Measurements from ENCODE around the gene BMPER. TPM values are rescaled to one million over a fixed set of nuclear protein-coding genes. Genes with fewer than 3 reads are reported as not detected.

BMPER gene
- polyA plus RNA-seq, 1 of the 3 experiments (the other 2 are of a cell fraction): 20.0 TPM

DNA sequence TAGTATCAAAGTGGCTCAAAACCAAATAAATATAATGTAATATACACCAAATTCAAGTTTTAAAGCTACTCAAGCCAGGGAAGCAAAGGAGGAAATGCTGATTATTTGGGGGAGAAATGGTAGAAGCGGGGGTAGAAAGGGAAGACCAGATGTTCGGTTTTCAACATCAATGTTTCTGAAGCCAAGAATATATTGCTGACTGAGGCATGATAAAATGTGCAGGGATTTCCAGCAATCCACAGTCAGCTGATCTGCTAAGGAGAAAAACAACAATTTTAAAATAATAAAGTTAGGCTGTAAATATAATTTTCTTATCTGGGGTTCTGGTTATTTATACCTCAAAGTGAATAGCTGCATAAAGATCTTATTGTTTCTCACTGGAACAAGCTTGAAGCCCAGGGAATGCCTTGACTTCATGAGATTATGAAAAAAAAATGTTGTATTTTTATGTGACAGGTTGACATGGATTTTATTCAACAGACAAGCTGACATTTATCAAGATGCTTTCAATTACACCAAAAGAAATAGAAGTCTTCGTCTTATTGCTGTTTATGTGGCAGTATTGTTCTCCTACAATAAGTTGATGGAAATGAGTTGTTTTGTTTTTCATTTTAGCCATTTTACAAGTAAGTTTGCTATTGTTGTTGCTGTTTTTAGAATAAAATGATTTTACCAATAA, 28.6 kb upstream of the BMPER start:
- Histone ChIP-seq H4K20me1 (ENCODE audit: insufficient read depth) (no peaks in the 10 kb centered on the region), H3K36me3 (replicated peaks in 1 of 2; ENCODE audit: control insufficient read depth in 1 of 2, insufficient read depth in 2 of 2, low read length in 1 of 2) (no peaks in the 10 kb centered on the region), H3F3A (replicated peaks; ENCODE audit: insufficient read depth) (peaks cover 19% of the 10 kb centered on the region), H3K9me2 (no peaks in the 10 kb centered on the region), H3K4me1 (ENCODE audit: control insufficient read depth in 1 of 2, insufficient read depth in 2 of 2, low read depth in 1 of 2, low read length in 1 of 2) (peaks cover 0 to 26% of the 10 kb centered on the region in 2 experiments; a peak in 2 of 4 replicates), H3K27ac (ENCODE audit: low read depth in 2 of 2, low read length in 1 of 2) (no peak overlapping the region), H3K4me3 (ENCODE audit: low read depth in 2 of 2, low read length in 1 of 2) (no peak overlapping the region), H3K9ac (no peak overlapping the region), H3K79me2 (ENCODE audit: insufficient read depth) (no peaks in the 10 kb centered on the region), H3K27me3 (ENCODE audit: insufficient read depth) (no peaks in the 10 kb centered on the region), H3K4me2 (no peak overlapping the region), H3K9me3 (no peaks in the 10 kb centered on the region), H2AFZ (ENCODE audit: low read depth) (no peak overlapping the region)
- WGBS (ENCODE audit: low lambda C conversion rate): 84% methylated on average over 3 of the region's 3 CpGs
- TF ChIP-seq, protein P1, sequence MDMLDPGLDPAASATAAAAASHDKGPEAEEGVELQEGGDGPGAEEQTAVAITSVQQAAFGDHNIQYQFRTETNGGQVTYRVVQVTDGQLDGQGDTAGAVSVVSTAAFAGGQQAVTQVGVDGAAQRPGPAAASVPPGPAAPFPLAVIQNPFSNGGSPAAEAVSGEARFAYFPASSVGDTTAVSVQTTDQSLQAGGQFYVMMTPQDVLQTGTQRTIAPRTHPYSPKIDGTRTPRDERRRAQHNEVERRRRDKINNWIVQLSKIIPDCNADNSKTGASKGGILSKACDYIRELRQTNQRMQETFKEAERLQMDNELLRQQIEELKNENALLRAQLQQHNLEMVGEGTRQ (IDR thresholded peaks at IDR 0.05; ENCODE audit: borderline replicate concordance, low read depth, low read length): no peak
- TF ChIP-seq TCF12 (IDR thresholded peaks at IDR 0.05) (no peak), MEF2A (IDR thresholded peaks at IDR 0.05; ENCODE audit: borderline replicate concordance, low read depth) (no peak), SMC3 (IDR thresholded peaks at IDR 0.05; ENCODE audit: low read depth, low read length) (no peak), CHD2 (IDR thresholded peaks at IDR 0.05; ENCODE audit: low read length, partially characterized antibody) (no peak), YY1 (IDR thresholded peaks at IDR 0.05; ENCODE audit: low read depth) (no peak), FOXJ3 (CRISPR knock-in tag; IDR thresholded peaks at IDR 0.05) (no peak), FOSL2 (IDR thresholded peaks at IDR 0.05; ENCODE audit: borderline replicate concordance, low read depth) (no peak), EZH2phosphoT487 (IDR thresholded peaks at IDR 0.05; ENCODE audit: borderline replicate concordance, low read depth) (no peak), RFX5 (IDR thresholded peaks at IDR 0.05; ENCODE audit: low read length) (no peak), RCOR1 (IDR thresholded peaks at IDR 0.05; ENCODE audit: low read length) (no peak), ELF1 (IDR thresholded peaks at IDR 0.05) (no peak), RAD21 (IDR thresholded peaks at IDR 0.05; ENCODE audit: low read length) (no peak), JUND (IDR thresholded peaks at IDR 0.05) (no peak)
- TF ChIP-seq, protein P2, sequence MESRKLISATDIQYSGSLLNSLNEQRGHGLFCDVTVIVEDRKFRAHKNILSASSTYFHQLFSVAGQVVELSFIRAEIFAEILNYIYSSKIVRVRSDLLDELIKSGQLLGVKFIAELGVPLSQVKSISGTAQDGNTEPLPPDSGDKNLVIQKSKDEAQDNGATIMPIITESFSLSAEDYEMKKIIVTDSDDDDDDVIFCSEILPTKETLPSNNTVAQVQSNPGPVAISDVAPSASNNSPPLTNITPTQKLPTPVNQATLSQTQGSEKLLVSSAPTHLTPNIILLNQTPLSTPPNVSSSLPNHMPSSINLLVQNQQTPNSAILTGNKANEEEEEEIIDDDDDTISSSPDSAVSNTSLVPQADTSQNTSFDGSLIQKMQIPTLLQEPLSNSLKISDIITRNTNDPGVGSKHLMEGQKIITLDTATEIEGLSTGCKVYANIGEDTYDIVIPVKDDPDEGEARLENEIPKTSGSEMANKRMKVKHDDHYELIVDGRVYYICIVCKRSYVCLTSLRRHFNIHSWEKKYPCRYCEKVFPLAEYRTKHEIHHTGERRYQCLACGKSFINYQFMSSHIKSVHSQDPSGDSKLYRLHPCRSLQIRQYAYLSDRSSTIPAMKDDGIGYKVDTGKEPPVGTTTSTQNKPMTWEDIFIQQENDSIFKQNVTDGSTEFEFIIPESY (IDR thresholded peaks at IDR 0.05; ENCODE audit: borderline replicate concordance, low read depth): no peak
- TF ChIP-seq, protein P3, sequence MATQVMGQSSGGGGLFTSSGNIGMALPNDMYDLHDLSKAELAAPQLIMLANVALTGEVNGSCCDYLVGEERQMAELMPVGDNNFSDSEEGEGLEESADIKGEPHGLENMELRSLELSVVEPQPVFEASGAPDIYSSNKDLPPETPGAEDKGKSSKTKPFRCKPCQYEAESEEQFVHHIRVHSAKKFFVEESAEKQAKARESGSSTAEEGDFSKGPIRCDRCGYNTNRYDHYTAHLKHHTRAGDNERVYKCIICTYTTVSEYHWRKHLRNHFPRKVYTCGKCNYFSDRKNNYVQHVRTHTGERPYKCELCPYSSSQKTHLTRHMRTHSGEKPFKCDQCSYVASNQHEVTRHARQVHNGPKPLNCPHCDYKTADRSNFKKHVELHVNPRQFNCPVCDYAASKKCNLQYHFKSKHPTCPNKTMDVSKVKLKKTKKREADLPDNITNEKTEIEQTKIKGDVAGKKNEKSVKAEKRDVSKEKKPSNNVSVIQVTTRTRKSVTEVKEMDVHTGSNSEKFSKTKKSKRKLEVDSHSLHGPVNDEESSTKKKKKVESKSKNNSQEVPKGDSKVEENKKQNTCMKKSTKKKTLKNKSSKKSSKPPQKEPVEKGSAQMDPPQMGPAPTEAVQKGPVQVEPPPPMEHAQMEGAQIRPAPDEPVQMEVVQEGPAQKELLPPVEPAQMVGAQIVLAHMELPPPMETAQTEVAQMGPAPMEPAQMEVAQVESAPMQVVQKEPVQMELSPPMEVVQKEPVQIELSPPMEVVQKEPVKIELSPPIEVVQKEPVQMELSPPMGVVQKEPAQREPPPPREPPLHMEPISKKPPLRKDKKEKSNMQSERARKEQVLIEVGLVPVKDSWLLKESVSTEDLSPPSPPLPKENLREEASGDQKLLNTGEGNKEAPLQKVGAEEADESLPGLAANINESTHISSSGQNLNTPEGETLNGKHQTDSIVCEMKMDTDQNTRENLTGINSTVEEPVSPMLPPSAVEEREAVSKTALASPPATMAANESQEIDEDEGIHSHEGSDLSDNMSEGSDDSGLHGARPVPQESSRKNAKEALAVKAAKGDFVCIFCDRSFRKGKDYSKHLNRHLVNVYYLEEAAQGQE (IDR thresholded peaks at IDR 0.05; ENCODE audit: low read depth, low read length): no peak
- TF ChIP-seq, protein P4, sequence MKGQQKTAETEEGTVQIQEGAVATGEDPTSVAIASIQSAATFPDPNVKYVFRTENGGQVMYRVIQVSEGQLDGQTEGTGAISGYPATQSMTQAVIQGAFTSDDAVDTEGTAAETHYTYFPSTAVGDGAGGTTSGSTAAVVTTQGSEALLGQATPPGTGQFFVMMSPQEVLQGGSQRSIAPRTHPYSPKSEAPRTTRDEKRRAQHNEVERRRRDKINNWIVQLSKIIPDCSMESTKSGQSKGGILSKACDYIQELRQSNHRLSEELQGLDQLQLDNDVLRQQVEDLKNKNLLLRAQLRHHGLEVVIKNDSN (IDR thresholded peaks at IDR 0.05; ENCODE audit: borderline replicate concordance, low read depth): no peak
- TF ChIP-seq, protein P5, sequence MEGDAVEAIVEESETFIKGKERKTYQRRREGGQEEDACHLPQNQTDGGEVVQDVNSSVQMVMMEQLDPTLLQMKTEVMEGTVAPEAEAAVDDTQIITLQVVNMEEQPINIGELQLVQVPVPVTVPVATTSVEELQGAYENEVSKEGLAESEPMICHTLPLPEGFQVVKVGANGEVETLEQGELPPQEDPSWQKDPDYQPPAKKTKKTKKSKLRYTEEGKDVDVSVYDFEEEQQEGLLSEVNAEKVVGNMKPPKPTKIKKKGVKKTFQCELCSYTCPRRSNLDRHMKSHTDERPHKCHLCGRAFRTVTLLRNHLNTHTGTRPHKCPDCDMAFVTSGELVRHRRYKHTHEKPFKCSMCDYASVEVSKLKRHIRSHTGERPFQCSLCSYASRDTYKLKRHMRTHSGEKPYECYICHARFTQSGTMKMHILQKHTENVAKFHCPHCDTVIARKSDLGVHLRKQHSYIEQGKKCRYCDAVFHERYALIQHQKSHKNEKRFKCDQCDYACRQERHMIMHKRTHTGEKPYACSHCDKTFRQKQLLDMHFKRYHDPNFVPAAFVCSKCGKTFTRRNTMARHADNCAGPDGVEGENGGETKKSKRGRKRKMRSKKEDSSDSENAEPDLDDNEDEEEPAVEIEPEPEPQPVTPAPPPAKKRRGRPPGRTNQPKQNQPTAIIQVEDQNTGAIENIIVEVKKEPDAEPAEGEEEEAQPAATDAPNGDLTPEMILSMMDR (IDR thresholded peaks at IDR 0.05): no peak
- TF ChIP-seq, protein P6, sequence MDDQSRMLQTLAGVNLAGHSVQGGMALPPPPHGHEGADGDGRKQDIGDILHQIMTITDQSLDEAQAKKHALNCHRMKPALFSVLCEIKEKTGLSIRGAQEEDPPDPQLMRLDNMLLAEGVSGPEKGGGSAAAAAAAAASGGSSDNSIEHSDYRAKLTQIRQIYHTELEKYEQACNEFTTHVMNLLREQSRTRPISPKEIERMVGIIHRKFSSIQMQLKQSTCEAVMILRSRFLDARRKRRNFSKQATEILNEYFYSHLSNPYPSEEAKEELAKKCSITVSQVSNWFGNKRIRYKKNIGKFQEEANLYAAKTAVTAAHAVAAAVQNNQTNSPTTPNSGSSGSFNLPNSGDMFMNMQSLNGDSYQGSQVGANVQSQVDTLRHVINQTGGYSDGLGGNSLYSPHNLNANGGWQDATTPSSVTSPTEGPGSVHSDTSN (IDR thresholded peaks at IDR 0.05): no peak
- no peak for DNase-seq
- ChIA-PET POLR2A (no interaction called here), CTCF (interaction anchor here (0.7 to 3.3 kb wide), 4 partner anchors 10 to 52 kb away, joined by 3 to 21 read pairs (median 5); no protein-coding TSS in a partner anchor)
